ENCODE data around the gene ZNF558. TPM values are rescaled to one million over a fixed set of nuclear protein-coding genes. Genes with fewer than 3 reads are reported as not detected.

The ZNF558 gene
- total RNA-seq, result 0.90 and 4.8 TPM in 2 replicates

GRCh38 chr19:8832132-8833021, at the start of gene ZNF558, which contains the start of gene MBD3L1:
TSS of gene ZNF558 (minus strand) at chr19:8832304. CDS start at chr19:8822659, 9,645 bp downstream.
TSS of gene MBD3L1 (plus strand) at chr19:8832377. CDS start at chr19:8842679, 10,302 bp downstream.
- peak; percentile 17 to 62 for DNase-seq (ENCODE audit: low read depth in 2 of 2)

DNA sequence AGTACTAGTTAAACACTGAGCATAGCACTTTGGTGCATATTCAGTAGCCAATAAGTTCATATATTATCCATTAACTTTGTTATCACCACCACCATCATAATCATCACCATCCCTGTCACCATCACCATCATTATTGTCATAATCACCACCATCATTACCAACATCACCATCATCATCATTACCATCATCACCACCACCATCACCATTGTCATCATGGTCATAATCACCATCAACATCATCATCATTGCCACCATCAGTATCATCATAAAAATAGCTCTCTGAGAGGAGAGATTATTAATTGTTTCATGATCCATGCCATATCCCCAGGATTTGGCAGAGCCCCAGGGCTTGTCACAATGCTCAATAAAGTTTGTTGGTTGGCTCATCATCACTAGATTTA, 49.4 kb upstream of the ZNF558 start:
- DNase-seq (ENCODE audit: low read depth in 2 of 2), result no peak

DNA sequence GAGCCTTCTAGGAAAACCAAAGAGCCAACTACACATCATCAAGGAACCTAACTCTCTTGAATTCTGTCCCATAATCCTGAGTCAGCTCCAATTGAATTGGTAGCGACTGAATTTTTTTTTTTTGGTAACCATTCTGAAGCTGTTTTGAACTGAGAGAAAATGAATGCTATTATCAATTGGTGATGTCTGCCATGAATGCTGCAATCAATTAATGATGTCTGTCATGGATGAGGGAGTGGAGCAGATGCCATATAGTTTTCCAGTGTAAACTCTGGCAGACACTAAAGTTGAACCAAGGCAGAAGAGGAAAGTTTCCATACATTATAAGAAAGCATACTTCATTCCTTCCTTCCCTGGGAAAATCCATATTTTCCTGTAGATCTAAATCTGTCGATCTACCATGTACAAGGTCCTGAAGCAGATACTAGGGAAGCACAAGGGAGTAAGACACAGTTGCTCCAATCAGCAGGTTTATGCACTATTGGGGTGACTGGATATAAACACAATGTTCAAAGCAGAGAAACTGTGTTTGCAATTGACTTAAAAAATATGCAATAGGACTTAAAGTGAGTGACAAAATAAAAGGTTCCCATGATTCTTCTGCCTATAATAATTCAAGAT, 48.9 kb upstream of the ZNF558 start:
- no peak for DNase-seq (ENCODE audit: low read depth in 2 of 2)

- DNase-seq (ENCODE audit: low read depth in 2 of 2), result no peak
Measured at GRCh38 chr19:8877854-8878705, 46.0 kb upstream of the ZNF558 start.

- DNase-seq (ENCODE audit: low read depth in 2 of 2), result no peak
Measured at GRCh38 chr19:8866344-8866743, 34.2 kb upstream of the ZNF558 start.

- DNase-seq (ENCODE audit: low read depth in 2 of 2), result no peak
Measured at GRCh38 chr19:8858260-8858659, 26.2 kb upstream of the ZNF558 start.

DNA sequence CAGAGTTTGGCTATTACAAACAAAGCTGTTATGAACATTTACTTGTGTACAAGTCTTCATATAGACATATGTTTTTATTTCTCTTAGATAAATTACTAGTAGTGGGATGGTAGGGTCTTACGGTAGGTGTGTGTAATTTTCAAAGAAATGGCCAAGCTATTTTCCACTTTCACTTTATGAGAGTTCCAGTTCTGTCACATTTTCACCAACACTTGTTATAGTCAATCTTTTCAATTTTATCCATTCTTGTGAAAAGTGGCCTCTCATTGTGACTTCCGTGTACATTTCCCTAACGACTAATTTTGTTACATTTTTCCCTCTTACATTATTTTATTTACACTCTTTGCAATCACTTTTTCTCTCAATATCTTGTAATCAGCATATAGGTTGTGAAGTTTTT, 18.4 kb upstream of the ZNF558 start:
- DNase-seq (ENCODE audit: low read depth in 2 of 2), result no peak

GRCh38 chr19:8849232-8849631, 17.1 kb upstream of the ZNF558 start:
- no peak for DNase-seq (ENCODE audit: low read depth in 2 of 2)

GRCh38 chr19:8846819-8847218, 14.7 kb upstream of the ZNF558 start:
- DNase-seq (ENCODE audit: low read depth in 2 of 2), result no peak

DNA sequence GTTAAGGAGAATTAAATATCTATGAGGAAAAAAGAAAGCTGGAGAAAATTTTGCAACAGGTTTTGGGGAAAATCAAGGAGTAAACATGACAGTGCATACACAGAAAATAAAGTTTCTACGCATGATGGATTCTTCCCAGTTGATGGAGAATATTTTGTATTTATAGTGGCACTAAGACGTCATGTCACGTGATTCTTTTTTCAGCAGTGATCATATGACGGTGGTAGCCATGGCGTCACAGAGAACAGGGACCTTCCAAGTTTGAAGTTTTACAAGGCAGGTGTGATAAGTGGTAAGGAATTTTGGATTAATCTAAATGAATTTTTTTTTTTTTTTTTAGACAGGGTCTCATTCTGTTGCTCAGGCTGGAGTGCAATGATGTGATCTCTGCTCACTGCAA, 8.6 kb upstream of the ZNF558 start:
- no peak for DNase-seq (ENCODE audit: low read depth in 2 of 2)

DNA sequence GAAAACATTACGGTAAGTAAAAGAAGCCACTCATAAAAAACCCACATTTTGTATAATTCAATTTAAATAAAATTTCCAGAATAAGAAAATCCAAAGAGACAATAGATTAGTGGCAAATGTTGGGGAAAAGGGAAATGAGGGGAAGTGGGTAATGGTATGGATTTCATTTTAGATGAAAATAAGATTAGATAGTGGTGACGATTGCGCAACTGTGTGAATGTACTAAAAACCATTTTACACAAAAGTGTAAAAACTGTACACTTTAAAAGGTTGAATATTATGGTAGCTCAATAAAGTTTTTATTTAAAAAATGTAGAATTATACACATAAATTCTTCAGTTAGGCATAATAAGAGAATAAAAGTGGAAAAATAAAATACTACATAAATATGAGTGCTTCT, 3.8 kb upstream of the ZNF558 start:
- no peak for DNase-seq (ENCODE audit: low read depth in 2 of 2)

- no peak for DNase-seq (ENCODE audit: low read depth in 2 of 2)
Measured at GRCh38 chr19:8835446-8835845, 3.3 kb upstream of the ZNF558 start.

DNA sequence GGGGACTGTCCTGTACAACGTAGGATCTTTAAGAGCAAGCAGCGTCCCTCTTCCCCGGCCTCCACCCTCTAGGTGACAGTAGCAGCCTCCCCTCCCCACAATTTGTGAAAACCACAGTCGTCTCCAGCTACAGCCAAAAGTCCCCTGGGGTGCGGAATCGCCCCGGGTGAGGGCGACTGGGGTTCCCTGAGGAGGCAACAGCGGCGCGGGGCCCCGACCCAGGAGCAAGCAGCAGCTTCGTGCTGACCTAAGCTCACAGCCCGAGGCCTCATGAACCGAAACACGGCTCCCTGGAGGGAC, 322 bp downstream of the ZNF558 start:
- no peak for DNase-seq (ENCODE audit: low read depth in 2 of 2)

GRCh38 chr19:8831373-8831772, 731 bp downstream of the ZNF558 start:
- DNase-seq (ENCODE audit: low read depth in 2 of 2), result no peak

GRCh38 chr19:8827277-8827676, 4.8 kb downstream of the ZNF558 start:
- no peak for DNase-seq (ENCODE audit: low read depth in 2 of 2)

GRCh38 chr19:8826371-8826770, 5.7 kb downstream of the ZNF558 start:
- no peak for DNase-seq (ENCODE audit: low read depth in 2 of 2)

DNA sequence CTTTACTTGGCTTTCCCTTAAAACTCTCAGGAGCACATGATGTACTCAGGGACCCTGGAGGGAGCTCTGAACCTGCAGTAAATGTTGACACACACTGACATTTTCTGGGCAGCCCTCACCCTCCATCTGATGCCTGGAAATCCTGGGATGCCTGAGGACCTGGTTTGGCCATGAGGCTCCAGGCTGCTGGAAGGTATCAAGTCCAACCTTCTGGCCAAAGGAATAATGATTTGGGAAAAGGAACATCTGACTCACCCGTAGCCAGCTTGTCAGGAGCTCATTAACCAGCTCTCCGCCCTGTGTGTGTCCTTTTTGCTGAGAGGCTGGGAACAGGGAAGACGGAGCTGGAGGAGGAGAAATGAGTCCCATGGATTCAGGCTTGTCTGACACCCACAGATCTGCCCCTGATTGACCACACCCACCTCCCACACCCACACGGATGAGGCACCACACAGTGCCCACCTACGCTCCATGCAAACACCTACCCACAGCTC, 10.3 kb downstream of the ZNF558 start:
- no peak for DNase-seq (ENCODE audit: low read depth in 2 of 2)

DNA sequence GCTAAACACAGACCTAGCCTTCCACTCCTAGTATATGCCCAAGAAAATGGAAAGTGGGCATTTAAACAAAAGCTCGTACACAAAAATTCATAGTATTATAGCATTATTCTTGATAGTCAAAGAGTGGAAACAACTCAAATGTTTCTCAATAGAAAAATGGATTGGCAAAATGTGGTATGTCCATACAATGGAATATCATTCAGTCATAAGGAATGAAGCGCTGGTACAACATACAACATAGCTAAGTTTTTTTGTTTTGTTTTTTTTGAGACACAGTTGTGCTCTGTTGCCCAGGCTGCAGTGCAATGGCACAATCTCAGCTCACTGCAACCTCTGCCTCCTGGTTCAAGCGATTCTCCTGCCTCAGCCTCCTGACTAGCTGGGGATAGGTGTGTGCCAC, 11.9 kb downstream of the ZNF558 start:
- DNase-seq (ENCODE audit: low read depth in 2 of 2), result no peak

GRCh38 chr19:8815780-8816179, 16.3 kb downstream of the ZNF558 start:
- DNase-seq (ENCODE audit: low read depth in 2 of 2), result no peak

- DNase-seq (ENCODE audit: low read depth in 2 of 2), result no peak
Measured at GRCh38 chr19:8814176-8814575, 17.9 kb downstream of the ZNF558 start.

DNA sequence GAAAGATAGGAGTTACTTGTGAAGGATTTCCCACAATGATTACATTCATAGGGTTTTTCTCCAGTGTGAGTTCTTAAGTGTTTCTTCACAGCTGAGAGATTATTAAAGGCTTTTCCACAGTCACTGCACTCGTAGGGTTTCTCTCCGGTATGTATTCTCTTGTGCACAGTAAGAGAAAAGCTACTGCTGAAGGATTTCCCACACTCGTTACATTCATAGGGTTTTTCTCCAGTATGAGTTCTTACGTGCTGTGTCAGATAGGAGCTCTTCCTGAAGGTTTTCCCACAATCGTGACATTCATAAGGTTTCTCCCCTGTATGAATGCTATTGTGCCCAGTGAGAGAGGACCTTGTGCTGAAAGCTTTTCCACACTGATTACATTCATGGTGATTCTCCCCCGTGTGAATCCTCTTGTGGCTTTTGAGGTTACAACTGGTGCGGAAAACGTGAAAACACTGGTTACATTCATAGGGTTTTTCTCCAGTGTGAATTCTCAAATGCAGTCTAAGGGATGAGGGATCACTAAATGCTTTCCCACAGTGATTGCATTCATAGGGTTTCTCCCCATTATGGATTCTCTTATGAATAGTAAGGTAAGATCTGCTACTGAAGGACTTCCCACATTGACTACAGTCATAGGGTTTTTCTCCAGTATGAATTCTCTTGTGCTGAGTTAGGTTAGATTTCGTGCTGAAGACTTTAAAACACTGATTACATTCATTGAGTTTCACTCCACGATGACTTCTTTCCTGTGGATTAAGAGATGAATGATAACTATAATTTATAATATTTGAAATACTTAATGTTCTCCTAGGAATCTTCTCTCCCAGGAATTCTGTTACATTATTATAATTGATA, 20.6 kb downstream of the ZNF558 start:
- DNase-seq (ENCODE audit: low read depth in 2 of 2), result no peak
